NCI-H128 (cell line): ENCODE measurements around the gene MCM5.
"Not testable (repeated sequence)": the region's sequence is repeated elsewhere in the genome, so short reads cannot be mapped to it uniquely, and the experiment has no call there.

Source experiments
- DNase-seq: peaks from one replicate; lab custom pipeline; 2025; ENCODE audit not compliant: unreplicated experiment; lab: John Stamatoyannopoulos, UW

MCM5 gene

GRCh38 chr22:35450824-35451569, 51.1 kb downstream of the MCM5 start:
- no peak for DNase-seq

- DNase-seq: no peak
Observed at GRCh38 chr22:35451592-35451991, 51.7 kb downstream of the MCM5 start.

DNA sequence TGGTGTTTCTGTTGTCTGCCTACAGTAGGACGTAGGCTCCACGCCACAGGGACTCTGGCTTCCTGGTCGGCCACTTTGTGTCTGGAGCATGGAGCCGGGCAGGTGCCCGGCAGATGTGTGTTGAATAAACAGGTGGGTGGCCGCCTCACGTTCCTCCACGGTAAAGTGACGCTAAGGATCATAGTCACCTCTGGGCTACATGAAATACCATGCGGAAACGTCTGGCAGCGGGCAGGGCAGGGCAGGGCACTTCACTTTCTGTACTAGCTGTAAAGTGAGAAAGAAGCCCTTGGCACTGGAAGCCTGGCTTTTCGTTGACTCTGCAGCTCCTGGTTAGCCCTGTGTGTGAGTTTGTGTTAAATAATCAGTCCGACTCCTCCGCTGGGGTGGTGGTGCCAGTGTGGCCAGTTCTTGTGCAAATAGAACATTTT, 52.4 kb downstream of the MCM5 start:
- no peak for DNase-seq

GRCh38 chr22:35452810-35453743, 53.1 kb downstream of the MCM5 start:
- no peak for DNase-seq

GRCh38 chr22:35454416-35455054, 54.6 kb downstream of the MCM5 start:
- DNase-seq: no peak

DNA sequence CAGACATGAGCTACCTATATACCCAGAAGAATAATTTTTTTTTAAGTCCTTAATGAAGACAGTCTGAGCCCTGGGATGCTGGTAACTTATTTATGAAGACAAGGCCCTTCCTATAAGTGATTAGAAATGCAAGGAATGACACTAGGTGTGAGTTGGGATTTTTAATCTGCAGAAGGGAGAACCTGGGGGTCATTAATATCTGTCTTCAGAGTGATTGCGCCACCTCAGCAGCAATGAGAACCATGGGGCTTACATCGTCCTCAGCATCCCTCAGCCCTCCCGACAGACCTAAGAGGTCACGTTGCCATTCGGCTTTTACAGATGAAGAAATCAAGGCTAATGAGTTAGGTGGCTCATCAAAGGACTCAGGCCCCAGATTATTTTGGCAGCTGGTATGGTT, 55.6 kb downstream of the MCM5 start:
- DNase-seq: no peak

- DNase-seq: no peak
Observed at GRCh38 chr22:35456757-35457156, 56.8 kb downstream of the MCM5 start.

DNA sequence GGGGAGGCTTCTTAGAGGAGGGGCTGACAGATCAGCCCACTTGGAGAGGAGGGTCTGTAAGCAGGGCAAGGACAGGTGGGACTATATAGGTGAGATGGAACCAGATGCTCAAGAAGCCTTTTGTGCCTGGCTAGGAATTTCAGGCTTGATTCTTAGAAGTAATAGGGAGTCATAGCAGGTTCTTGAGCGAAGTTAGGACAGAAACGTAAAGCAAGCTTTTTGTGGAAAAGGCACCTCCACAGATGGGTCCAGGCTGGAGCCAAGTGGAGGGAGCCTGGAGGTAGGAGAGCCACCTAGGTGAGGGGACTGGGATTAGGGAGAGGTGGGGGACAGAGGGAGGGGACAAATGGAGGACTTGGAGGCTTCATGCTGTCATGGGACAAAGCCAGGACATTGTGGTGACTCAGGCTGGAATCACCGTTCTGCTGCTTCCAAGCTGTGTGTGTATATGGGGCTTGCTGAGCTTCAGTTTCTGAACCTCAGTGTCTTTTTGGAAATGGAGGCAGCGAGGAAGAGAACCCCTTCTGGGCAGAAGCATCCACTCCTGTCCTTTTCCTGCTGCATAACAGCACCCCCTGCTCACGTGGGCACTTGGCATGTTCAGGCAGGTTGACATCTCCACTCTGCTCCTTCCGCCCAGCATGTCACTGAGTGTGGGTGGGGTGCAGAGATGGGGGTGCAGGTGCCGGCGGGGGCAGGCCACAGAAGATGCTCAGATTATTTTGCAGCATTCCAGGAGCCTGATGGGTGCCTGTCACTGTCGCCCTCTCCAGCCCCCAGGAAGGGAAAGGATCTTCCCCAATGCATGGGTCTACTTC, 58.0 kb downstream of the MCM5 start:
- DNase-seq: no peak

GRCh38 chr22:35458547-35459422, 58.8 kb downstream of the MCM5 start:
- no peak for DNase-seq

DNA sequence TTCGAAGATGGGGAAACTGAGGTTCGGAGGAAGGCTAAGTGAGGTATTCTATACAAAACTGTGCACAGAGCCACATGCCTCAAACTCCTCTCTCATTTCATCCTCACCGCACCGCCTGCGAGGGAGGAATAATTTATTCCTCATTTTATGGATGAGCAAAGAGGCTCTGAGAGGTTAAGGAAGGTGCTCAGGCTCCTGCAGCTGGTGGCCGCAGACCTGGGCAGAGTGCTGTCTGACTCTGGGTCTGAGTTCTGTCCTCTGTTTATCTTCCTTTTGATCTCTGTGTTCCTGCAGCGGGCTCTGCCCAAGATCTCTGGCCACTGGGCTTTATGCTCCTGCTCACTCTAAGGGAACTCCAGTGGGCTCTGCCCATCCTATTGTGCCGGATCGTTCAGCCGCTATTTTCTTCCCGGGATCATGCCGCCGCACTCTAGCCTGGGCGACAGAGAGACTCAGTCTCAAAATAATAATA, 59.5 kb downstream of the MCM5 start:
- no peak for DNase-seq

DNA sequence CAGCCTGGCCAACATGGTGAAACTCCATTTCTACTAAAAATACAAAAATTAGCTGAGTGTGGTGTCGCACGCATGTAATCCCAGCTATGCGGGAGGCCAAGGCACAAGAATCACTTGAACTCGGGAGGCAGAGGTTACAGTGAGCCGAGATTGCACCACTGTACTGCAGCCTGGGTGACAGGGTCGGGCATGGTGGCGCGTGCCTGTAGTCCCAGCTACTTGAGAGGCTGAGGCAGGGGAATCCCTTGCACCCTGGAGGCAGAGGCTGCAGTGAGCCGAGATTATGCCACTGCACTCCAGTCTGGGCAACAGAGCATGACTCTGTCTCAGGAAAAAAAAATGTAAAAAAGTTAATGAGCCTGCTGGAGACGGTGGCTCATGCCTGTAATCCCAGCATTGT, 60.0 kb downstream of the MCM5 start:
- not testable (repeated sequence) for DNase-seq

GRCh38 chr22:35460688-35461087, 60.7 kb downstream of the MCM5 start:
- no peak for DNase-seq

DNA sequence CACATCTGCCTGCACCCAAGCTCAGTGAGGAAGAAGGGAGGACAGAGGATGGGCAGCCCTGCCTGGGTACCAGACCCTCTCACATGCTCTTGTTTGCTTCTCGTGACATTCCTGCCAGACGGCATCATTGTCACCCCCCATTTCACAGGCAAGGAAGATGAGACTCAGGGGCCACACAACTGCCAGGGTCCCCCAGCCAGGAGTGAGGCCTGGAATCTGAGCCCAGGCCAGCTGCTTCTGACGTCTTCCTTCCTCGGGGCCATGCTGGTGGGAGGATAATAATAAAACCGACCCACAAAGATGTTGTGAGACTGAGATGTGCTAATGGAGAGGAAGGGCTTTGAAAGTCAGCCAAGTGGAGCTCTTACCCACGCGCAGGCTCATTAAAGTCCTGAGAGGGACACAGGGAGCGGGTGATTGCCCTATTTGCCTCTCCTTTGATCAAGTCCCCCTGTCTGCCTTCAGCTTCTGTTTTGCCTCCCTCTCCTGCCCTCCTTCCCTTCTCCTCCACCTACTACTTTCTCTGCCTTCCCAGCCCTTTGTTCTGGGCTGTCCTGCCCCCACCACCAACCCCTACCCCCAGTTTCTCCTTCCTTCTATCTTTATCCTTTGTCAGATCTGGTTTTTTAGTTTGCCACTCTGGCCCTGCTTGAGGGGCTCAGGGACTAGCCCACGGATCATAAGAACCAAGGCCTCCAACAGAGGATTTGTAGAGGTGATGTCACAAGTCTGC, 62.7 kb downstream of the MCM5 start:
- no peak for DNase-seq

DNA sequence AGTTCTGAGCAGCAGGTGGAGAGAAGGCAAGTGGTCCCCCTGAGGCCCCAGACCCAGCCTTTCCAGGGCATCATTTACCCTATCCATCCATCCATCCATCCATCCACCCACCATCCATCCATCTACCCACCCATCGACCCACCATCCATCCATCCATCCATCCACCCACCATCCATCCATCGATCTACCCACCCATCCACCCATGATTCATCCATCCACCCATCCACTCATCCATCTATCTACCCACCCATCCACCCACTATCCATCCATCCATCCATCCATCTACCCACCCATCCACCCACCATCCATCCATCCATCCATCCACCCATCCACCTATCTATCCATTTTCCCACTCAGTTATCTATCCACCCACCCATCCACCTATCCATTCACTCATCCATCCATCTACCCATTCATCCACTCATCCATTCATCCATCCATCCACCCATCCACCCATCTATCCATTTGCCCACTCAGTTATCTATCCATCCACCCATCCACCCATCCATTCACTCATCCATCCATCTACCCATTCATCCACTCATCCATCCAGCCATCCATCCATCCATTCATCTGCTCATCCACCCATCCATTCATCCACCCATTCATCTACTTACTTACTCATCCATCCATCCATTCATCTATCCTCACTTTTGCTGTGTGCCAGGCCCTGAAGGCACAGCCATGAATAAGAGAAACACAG, 63.4 kb downstream of the MCM5 start:
- no peak for DNase-seq

GRCh38 chr22:35464399-35464798, 64.5 kb downstream of the MCM5 start:
- no peak for DNase-seq

GRCh38 chr22:35465109-35465701, 65.3 kb downstream of the MCM5 start:
- no peak for DNase-seq

GRCh38 chr22:35467681-35468434, 67.9 kb downstream of the MCM5 start:
- no peak for DNase-seq
